Endometrial microvascular endothelial cells (primary cell): Measurements from ENCODE around the gene SFTPA1. TPM values are rescaled to one million over a fixed set of nuclear protein-coding genes. Genes with fewer than 3 reads are reported as not detected.

Experiments used
- total RNA-seq: library from RNA; depleted of rRNA; stranded (reverse); fragments of >200 nt; gene quantifications from one replicate; pipeline ENCODE4 v1.2.3, GENCODE V29; 2015; ENCODE audit errors: inconsistent ontology term

SFTPA1 gene
- total RNA-seq, 1 donor from 2014 or later: not detected

Other genes starting within 250 kb of the SFTPA1 start
- gene ZCCHC24, start 165.3 kb upstream of the SFTPA1 start, total RNA-seq: 5.6 TPM
- gene EIF5AL1, start 98.4 kb upstream of the SFTPA1 start, total RNA-seq: 0.37 TPM
- gene SFTPA2, start 50.5 kb upstream of the SFTPA1 start, total RNA-seq: not detected
- 1.0 TPM for gene NUTM2B, start 92.3 kb downstream of the SFTPA1 start, total RNA-seq
- not detected for gene NUTM2E, start 215.8 kb downstream of the SFTPA1 start, total RNA-seq